SK-N-SH (cell line): Measurements from ENCODE around the gene THSD4. TPM values are rescaled to one million over a fixed set of nuclear protein-coding genes. Genes with fewer than 3 reads are reported as not detected.
A peak's percentile ranks its signal among the peaks of the same experiment; 100 is the strongest.

Source experiments
- CTCF ChIA-PET: fragments of 300-600, 350-600 bp; formaldehyde crosslinking; extraction: SDS; loops from one replicate; lab custom pipeline; 2021; lab: Yijun Ruan, JAX
- POLR2A ChIA-PET: fragments of 350-600 bp; sonication (Branson Sonifier 250); formaldehyde crosslinking; extraction: SDS; loops from one replicate; lab custom pipeline; 2020; ENCODE audit warnings: antibody characterized with exemption, inconsistent platforms; lab: Yijun Ruan, JAX
- DNase-seq: peaks from one replicate; pipeline ENCODE4 v3.0.0; 2012
- H2AFZ ChIP-seq: fragments of 200-600 bp; sonication (generic); 2 replicates; pipeline ENCODE4 v1.8.1; 2016; ENCODE audit warnings: antibody characterized with exemption, mild to moderate bottlenecking, low read depth
- H3F3A ChIP-seq: fragments of 200-600 bp; sonication (generic); replicated peaks from 2 replicates; pipeline ENCODE3; 2016; ENCODE audit warnings: antibody characterized with exemption, mild to moderate bottlenecking; ENCODE audit not compliant: insufficient read depth
- H3K27ac ChIP-seq, 2 experiments: fragments of 200-500 bp in 1 of 2; fragments of 200-600 bp in 1 of 2; sonication (Bioruptor generic) in 1 of 2; sonication (generic), shearing (Covaris generic) in 1 of 2; 2 replicates each; pipeline versions ENCODE4 v1.5.1 to v1.6.1; 2014 to 2016; ENCODE audit warnings: low read depth in 2 of 2, inconsistent platforms in 1 of 2, low read length in 1 of 2, mild to moderate bottlenecking in 1 of 2, mixed read lengths in 1 of 2
- H3K27me3 ChIP-seq: fragments of 200-600 bp; sonication (generic), shearing (Covaris generic); 2 replicates; pipeline ENCODE4 v1.6.1; 2016; ENCODE audit warnings: mixed run types; ENCODE audit not compliant: insufficient read depth
- H3K36me3 ChIP-seq, 2 experiments: fragments of 200-500 bp in 1 of 2; fragments of 200-600 bp in 1 of 2; sonication (Bioruptor generic) in 1 of 2; sonication (generic) in 1 of 2; replicated peaks in 1 of 2; 2 replicates each; pipeline versions ENCODE3 to v1.5.1; 2014 to 2016; ENCODE audit warnings: low read length in 1 of 2, mild to moderate bottlenecking in 1 of 2; ENCODE audit not compliant: insufficient read depth in 2 of 2, control insufficient read depth in 1 of 2
- H3K4me1 ChIP-seq, 2 experiments: fragments of 200-500 bp in 1 of 2; fragments of 200-600 bp in 1 of 2; sonication (Bioruptor generic) in 1 of 2; sonication (generic), shearing (Covaris generic) in 1 of 2; 2 replicates each; pipeline versions ENCODE4 v1.5.1 to v1.6.1; 2014 to 2016; ENCODE audit warnings: low read depth in 1 of 2, low read length in 1 of 2, mixed run types in 1 of 2; ENCODE audit not compliant: insufficient read depth in 2 of 2, control insufficient read depth in 1 of 2
- H3K4me2 ChIP-seq: fragments of 200-600 bp; sonication (generic), shearing (Covaris generic); 2 replicates; pipeline ENCODE4 v1.6.1; 2017; ENCODE audit warnings: mixed run types
- H3K4me3 ChIP-seq, 2 experiments: fragments of 200-500 bp in 1 of 2; fragments of 200-600 bp in 1 of 2; sonication (Bioruptor generic) in 1 of 2; sonication (generic), shearing (Covaris generic) in 1 of 2; 2 replicates each; pipeline versions ENCODE4 v1.5.1 to v1.8.1; 2014 to 2016; ENCODE audit warnings: low read depth in 2 of 2, inconsistent platforms in 1 of 2, low read length in 1 of 2, mild to moderate bottlenecking in 1 of 2, mixed read lengths in 1 of 2, moderate library complexity in 1 of 2
- H3K79me2 ChIP-seq: fragments of 200-600 bp; sonication (generic); 2 replicates; pipeline ENCODE4 v1.8.1; 2017; ENCODE audit warnings: mild to moderate bottlenecking; ENCODE audit not compliant: insufficient read depth
- H3K9ac ChIP-seq: fragments of 200-600 bp; sonication (generic); 2 replicates; pipeline ENCODE4 v1.6.1; 2017; ENCODE audit warnings: mixed run types
- H3K9me2 ChIP-seq: fragments of 200-600 bp; sonication (generic); 2 replicates; pipeline ENCODE4 v1.6.1; 2017; ENCODE audit warnings: mixed run types
- H3K9me3 ChIP-seq: fragments of 200-600 bp; sonication (generic); 2 replicates; pipeline ENCODE4 v1.6.1; 2017; ENCODE audit warnings: mixed run types, mild to moderate bottlenecking, moderate library complexity
- H4K20me1 ChIP-seq: fragments of 200-600 bp; sonication (generic); 2 replicates; pipeline ENCODE4 v1.6.1; 2017; ENCODE audit warnings: mild to moderate bottlenecking, mixed run types; ENCODE audit not compliant: insufficient read depth
- CHD2 ChIP-seq: fragments of 150-350 bp; IDR thresholded peaks from 2 replicates; pipeline ENCODE4 v1.6.1; 2018; ENCODE audit warnings: low read length; ENCODE audit not compliant: partially characterized antibody
- ELF1 ChIP-seq: IDR thresholded peaks from 2 replicates; pipeline ENCODE4 v1.4.0; 2012
- FOSL2 ChIP-seq: IDR thresholded peaks from 2 replicates; pipeline ENCODE4 v1.4.0; 2012; ENCODE audit warnings: low read depth, mild to moderate bottlenecking, moderate library complexity, borderline replicate concordance
- FOXJ3 ChIP-seq: sonication (generic); formaldehyde crosslinking; IDR thresholded peaks from 2 replicates; pipeline ENCODE4 v1.5.1; 2020; ENCODE audit warnings: mild to moderate bottlenecking, missing genetic modification reagents
- FOXM1 ChIP-seq: IDR thresholded peaks from 2 replicates; pipeline ENCODE4 v1.4.0; 2012; ENCODE audit warnings: low read depth, mild to moderate bottlenecking
- GABPA ChIP-seq: IDR thresholded peaks from 2 replicates; pipeline ENCODE4 v1.4.0; 2012; ENCODE audit warnings: low read depth, mild to moderate bottlenecking
- GATA2 ChIP-seq: sonication (generic); formaldehyde crosslinking; IDR thresholded peaks from 2 replicates; pipeline ENCODE4 v1.5.0; 2020; ENCODE audit warnings: mild to moderate bottlenecking, missing genetic modification reagents
- JUND ChIP-seq: IDR thresholded peaks from 2 replicates; pipeline ENCODE4 v1.4.0; 2012
- MEF2A ChIP-seq: IDR thresholded peaks from 2 replicates; pipeline ENCODE4 v1.4.0; 2012; ENCODE audit warnings: low read depth, borderline replicate concordance
- MXI1 ChIP-seq: IDR thresholded peaks from 2 replicates; pipeline ENCODE4 v1.6.1; 2012; ENCODE audit warnings: mild to moderate bottlenecking, low read depth, low read length, improper control_type of control experiment
- NFIC ChIP-seq: IDR thresholded peaks from 2 replicates; pipeline ENCODE4 v1.4.0; 2012; ENCODE audit warnings: borderline replicate concordance
- NRF1 ChIP-seq: IDR thresholded peaks from 2 replicates; pipeline ENCODE4 v1.6.1; 2012; ENCODE audit warnings: low read depth, mild to moderate bottlenecking, low read length
- POLR2AphosphoS5 ChIP-seq: IDR thresholded peaks from 2 replicates; pipeline ENCODE4 v1.6.1; 2012; ENCODE audit warnings: low read depth, low read length
- RAD21 ChIP-seq: IDR thresholded peaks from 2 replicates; pipeline ENCODE4 v1.6.1; 2012; ENCODE audit warnings: mild to moderate bottlenecking, low read length
- RCOR1 ChIP-seq: fragments of 150-350 bp; IDR thresholded peaks from 2 replicates; pipeline ENCODE4 v1.6.1; 2017; ENCODE audit warnings: antibody characterized with exemption, low read length
- RFX5 ChIP-seq: IDR thresholded peaks from 2 replicates; pipeline ENCODE4 v1.6.1; 2012; ENCODE audit warnings: mild to moderate bottlenecking, improper control_type of control experiment, low read length
- RXRA ChIP-seq: IDR thresholded peaks from 2 replicates; pipeline ENCODE4 v1.4.0; 2012; ENCODE audit warnings: low read depth, mild to moderate bottlenecking, borderline replicate concordance
- SIN3A ChIP-seq: IDR thresholded peaks from 2 replicates; pipeline ENCODE4 v1.6.1; 2012; ENCODE audit warnings: low read depth, mild to moderate bottlenecking, low read length, moderate library complexity, borderline replicate concordance
- SMC3 ChIP-seq: IDR thresholded peaks from 2 replicates; pipeline ENCODE4 v1.6.1; 2012; ENCODE audit warnings: low read depth, low read length, improper control_type of control experiment
- TAF1 ChIP-seq: IDR thresholded peaks from 2 replicates; pipeline ENCODE4 v1.6.1; 2012; ENCODE audit warnings: low read depth, mild to moderate bottlenecking, low read length, moderate library complexity, borderline replicate concordance
- TCF12 ChIP-seq: IDR thresholded peaks from 2 replicates; pipeline ENCODE4 v1.4.0; 2012
- TEAD4 ChIP-seq: IDR thresholded peaks from 2 replicates; pipeline ENCODE4 v1.4.0; 2012; ENCODE audit warnings: mild to moderate bottlenecking, borderline replicate concordance; ENCODE audit not compliant: insufficient read depth
- YY1 ChIP-seq: IDR thresholded peaks from 2 replicates; pipeline ENCODE4 v1.4.0; 2012; ENCODE audit warnings: low read depth, mild to moderate bottlenecking
- polyA plus RNA-seq, 3 experiments: library from polyadenylated mRNA; depleted of rRNA; stranded (reverse); fragments of >200 nt; gene quantifications; 2 replicates each; pipeline ENCODE4 v1.2.3, GENCODE V29; 2012
- TF ChIP-seq, protein P1 (sequence below): fragments of 150-350 bp; IDR thresholded peaks from 2 replicates; pipeline ENCODE4 v1.6.1; 2016; ENCODE audit warnings: mild to moderate bottlenecking, low read depth, low read length
- TF ChIP-seq, protein P2 (sequence below): IDR thresholded peaks from 2 replicates; pipeline ENCODE4 v1.4.0; 2012; ENCODE audit warnings: low read depth
- TF ChIP-seq, protein P3 (sequence below): IDR thresholded peaks from 2 replicates; pipeline ENCODE4 v1.6.1; 2012; ENCODE audit warnings: mild to moderate bottlenecking, low read depth, low read length, moderate library complexity
- TF ChIP-seq, protein P4 (sequence below): fragments of 200-600 bp; sonication (generic); IDR thresholded peaks from 2 replicates; pipeline ENCODE4 v1.6.1; 2017; ENCODE audit warnings: antibody characterized with exemption, mild to moderate bottlenecking, moderate library complexity
- TF ChIP-seq, protein P5 (sequence below): fragments of 150-350 bp; IDR thresholded peaks from 2 replicates; pipeline ENCODE4 v1.6.1; 2017; ENCODE audit warnings: antibody characterized with exemption, low read length, low read depth, borderline replicate concordance

Gene THSD4
- polyA plus RNA-seq, 1 of the 3 experiments (the other 2 are of a cell fraction) = 79.1 TPM

DNA sequence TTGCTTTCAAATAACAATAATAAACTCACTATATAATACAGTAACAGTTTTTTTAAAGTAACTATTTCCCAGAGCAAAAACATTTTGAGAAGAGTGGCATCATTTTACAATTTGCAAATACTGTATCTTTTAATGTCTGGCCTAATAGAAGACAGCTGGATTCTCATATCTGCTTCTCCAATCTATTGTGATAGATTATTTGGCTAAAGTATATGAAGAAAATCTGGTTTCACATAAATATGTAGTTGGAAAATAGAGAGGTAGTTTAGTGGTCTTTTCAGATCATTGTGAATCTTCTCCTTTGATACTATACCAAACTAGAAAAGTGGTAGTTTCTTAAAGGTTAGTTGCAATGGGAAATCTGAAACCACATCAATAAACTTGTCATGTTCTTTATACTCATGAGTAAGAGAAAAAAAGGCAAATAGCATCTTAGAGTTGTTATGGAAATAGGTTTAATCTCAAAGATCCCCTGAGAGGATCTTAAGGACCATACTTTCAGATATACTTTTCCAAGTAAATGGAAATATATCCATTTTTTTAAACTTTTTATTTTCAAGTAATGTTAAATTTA, 570.2 kb downstream of the THSD4 start:
- DNase-seq = no peak
- H3K9ac ChIP-seq = no peak overlapping the region; the same call in 1 of the 2 replicates
- CTCF ChIA-PET = no interaction called here
- H3K4me3 ChIP-seq = no peak overlapping the region
- peak overlapping the region; percentile 69 to 76; a peak in 3 of 4 replicates for H3K27ac ChIP-seq
- peaks cover 34% of the 10 kb centered on the region for H3F3A ChIP-seq
- no peaks in the 10 kb centered on the region for H4K20me1 ChIP-seq
- H3K9me2 ChIP-seq = no peaks in the 10 kb centered on the region
- no peaks in the 10 kb centered on the region for H3K27me3 ChIP-seq
- H3K4me1 ChIP-seq = peaks cover 6 to 32% of the 10 kb centered on the region in 2 experiments; a peak in 3 of 4 replicates
- peak overlapping the region; percentile 16; the same call in 1 of the 2 replicates for H3K4me2 ChIP-seq
- peaks cover 5% of the 10 kb centered on the region; the same call in 1 of the 2 replicates for H3K79me2 ChIP-seq
- POLR2A ChIA-PET = no interaction called here
- no peak overlapping the region for H2AFZ ChIP-seq
- no peaks in the 10 kb centered on the region for H3K36me3 ChIP-seq
- H3K9me3 ChIP-seq = no peaks in the 10 kb centered on the region
- TF ChIP-seq RCOR1 = no peak
- TF ChIP-seq, protein P1, sequence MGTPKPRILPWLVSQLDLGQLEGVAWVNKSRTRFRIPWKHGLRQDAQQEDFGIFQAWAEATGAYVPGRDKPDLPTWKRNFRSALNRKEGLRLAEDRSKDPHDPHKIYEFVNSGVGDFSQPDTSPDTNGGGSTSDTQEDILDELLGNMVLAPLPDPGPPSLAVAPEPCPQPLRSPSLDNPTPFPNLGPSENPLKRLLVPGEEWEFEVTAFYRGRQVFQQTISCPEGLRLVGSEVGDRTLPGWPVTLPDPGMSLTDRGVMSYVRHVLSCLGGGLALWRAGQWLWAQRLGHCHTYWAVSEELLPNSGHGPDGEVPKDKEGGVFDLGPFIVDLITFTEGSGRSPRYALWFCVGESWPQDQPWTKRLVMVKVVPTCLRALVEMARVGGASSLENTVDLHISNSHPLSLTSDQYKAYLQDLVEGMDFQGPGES = no peak
- no peak for TF ChIP-seq MEF2A
- TF ChIP-seq FOXJ3 (CRISPR knock-in tag) = no peak
- TF ChIP-seq, protein P2, sequence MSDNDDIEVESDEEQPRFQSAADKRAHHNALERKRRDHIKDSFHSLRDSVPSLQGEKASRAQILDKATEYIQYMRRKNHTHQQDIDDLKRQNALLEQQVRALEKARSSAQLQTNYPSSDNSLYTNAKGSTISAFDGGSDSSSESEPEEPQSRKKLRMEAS = no peak
- TF ChIP-seq MXI1 = no peak
- TF ChIP-seq RAD21 = no peak
- TF ChIP-seq TAF1 = no peak
- TF ChIP-seq ELF1 = no peak
- no peak for TF ChIP-seq CHD2
- peak; percentile 50; the same call in 1 of the 2 replicates for TF ChIP-seq FOXM1
- no peak for TF ChIP-seq SMC3
- TF ChIP-seq FOSL2 = no peak
- TF ChIP-seq POLR2AphosphoS5 = no peak
- peak; percentile 91 for TF ChIP-seq TCF12
- TF ChIP-seq, protein P3, sequence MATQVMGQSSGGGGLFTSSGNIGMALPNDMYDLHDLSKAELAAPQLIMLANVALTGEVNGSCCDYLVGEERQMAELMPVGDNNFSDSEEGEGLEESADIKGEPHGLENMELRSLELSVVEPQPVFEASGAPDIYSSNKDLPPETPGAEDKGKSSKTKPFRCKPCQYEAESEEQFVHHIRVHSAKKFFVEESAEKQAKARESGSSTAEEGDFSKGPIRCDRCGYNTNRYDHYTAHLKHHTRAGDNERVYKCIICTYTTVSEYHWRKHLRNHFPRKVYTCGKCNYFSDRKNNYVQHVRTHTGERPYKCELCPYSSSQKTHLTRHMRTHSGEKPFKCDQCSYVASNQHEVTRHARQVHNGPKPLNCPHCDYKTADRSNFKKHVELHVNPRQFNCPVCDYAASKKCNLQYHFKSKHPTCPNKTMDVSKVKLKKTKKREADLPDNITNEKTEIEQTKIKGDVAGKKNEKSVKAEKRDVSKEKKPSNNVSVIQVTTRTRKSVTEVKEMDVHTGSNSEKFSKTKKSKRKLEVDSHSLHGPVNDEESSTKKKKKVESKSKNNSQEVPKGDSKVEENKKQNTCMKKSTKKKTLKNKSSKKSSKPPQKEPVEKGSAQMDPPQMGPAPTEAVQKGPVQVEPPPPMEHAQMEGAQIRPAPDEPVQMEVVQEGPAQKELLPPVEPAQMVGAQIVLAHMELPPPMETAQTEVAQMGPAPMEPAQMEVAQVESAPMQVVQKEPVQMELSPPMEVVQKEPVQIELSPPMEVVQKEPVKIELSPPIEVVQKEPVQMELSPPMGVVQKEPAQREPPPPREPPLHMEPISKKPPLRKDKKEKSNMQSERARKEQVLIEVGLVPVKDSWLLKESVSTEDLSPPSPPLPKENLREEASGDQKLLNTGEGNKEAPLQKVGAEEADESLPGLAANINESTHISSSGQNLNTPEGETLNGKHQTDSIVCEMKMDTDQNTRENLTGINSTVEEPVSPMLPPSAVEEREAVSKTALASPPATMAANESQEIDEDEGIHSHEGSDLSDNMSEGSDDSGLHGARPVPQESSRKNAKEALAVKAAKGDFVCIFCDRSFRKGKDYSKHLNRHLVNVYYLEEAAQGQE = no peak
- TF ChIP-seq RFX5 = no peak
- TF ChIP-seq TEAD4 = no peak
- TF ChIP-seq JUND = 0 out of 2 replicates have a peak, but pooled peaks have one; percentile 7
- TF ChIP-seq GATA2 = peak; percentile 42; the same call in 1 of the 2 replicates
- TF ChIP-seq, protein P4, sequence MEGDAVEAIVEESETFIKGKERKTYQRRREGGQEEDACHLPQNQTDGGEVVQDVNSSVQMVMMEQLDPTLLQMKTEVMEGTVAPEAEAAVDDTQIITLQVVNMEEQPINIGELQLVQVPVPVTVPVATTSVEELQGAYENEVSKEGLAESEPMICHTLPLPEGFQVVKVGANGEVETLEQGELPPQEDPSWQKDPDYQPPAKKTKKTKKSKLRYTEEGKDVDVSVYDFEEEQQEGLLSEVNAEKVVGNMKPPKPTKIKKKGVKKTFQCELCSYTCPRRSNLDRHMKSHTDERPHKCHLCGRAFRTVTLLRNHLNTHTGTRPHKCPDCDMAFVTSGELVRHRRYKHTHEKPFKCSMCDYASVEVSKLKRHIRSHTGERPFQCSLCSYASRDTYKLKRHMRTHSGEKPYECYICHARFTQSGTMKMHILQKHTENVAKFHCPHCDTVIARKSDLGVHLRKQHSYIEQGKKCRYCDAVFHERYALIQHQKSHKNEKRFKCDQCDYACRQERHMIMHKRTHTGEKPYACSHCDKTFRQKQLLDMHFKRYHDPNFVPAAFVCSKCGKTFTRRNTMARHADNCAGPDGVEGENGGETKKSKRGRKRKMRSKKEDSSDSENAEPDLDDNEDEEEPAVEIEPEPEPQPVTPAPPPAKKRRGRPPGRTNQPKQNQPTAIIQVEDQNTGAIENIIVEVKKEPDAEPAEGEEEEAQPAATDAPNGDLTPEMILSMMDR = no peak
- no peak for TF ChIP-seq GABPA
- TF ChIP-seq, protein P5, sequence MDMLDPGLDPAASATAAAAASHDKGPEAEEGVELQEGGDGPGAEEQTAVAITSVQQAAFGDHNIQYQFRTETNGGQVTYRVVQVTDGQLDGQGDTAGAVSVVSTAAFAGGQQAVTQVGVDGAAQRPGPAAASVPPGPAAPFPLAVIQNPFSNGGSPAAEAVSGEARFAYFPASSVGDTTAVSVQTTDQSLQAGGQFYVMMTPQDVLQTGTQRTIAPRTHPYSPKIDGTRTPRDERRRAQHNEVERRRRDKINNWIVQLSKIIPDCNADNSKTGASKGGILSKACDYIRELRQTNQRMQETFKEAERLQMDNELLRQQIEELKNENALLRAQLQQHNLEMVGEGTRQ = no peak
- no peak for TF ChIP-seq SIN3A
- TF ChIP-seq YY1 = no peak
- TF ChIP-seq NFIC = no peak; the same call in 1 of the 2 replicates
- no peak for TF ChIP-seq NRF1
- TF ChIP-seq RXRA = no peak
